ENCODE measurements around the gene C1QTNF9B.
"Not testable (repeated sequence)": the region's sequence is repeated elsewhere in the genome, so short reads cannot be mapped to it uniquely, and the experiment has no call there.

DNA sequence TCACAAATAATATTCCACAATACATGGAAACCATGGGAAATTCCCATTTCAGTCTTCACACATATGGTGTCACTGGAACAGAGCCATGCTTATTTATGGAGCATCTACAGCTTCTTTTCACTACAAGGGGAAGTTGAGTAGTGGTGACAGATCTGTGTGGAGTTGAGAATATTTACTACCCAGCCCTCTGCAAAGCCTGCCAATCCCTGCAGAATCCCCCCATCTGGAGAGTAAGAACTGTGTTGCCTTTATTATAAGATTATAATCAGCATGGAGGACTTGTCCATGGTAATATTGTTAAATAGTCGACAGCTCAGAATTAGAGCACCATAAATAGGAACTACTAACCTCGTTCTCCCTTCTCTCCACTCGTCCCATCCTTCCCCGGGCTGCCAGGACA, 3.5 kb downstream of the C1QTNF9B start:
- TF ChIP-seq, protein P1, sequence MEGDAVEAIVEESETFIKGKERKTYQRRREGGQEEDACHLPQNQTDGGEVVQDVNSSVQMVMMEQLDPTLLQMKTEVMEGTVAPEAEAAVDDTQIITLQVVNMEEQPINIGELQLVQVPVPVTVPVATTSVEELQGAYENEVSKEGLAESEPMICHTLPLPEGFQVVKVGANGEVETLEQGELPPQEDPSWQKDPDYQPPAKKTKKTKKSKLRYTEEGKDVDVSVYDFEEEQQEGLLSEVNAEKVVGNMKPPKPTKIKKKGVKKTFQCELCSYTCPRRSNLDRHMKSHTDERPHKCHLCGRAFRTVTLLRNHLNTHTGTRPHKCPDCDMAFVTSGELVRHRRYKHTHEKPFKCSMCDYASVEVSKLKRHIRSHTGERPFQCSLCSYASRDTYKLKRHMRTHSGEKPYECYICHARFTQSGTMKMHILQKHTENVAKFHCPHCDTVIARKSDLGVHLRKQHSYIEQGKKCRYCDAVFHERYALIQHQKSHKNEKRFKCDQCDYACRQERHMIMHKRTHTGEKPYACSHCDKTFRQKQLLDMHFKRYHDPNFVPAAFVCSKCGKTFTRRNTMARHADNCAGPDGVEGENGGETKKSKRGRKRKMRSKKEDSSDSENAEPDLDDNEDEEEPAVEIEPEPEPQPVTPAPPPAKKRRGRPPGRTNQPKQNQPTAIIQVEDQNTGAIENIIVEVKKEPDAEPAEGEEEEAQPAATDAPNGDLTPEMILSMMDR (conservative IDR thresholded peaks at IDR 0.05; ENCODE audit: low read depth, low read length): not testable (repeated sequence)
- TF ChIP-seq EZH2phosphoT487 (IDR thresholded peaks at IDR 0.05; ENCODE audit: borderline replicate concordance, low read length): not testable (repeated sequence)

Data from PC-3 (cell line).